ENCODE measurements around the gene PTPRZ1. TPM values are rescaled to one million over a fixed set of nuclear protein-coding genes. Genes with fewer than 3 reads are reported as not detected.

Gene PTPRZ1
- polyA plus RNA-seq, 2 of the 4 experiments (the other 2 are of a cell fraction) = not detected

DNA sequence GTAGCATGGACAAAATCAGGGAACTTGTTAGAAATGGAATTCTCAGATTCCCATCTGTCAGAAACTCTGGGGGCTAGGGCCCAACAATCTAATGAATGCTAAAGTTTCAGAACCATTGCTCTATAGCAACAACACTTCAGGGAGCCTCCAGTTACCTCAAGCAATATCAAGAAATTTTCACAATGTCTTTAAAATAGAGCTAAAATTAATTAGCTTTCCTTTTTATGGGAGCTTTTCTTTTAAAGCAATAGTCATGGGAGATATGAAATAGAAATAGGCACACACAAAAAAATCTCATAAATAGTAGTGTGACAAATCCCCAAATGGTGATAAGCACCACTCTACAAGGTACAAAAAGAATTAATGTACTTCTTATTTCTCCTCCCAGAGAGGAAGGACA, 190.2 kb downstream of the PTPRZ1 start (continued):
- TF ChIP-seq HOXB13 (CRISPR knock-in tag; IDR thresholded peaks at IDR 0.05; ENCODE audit: low read depth) (no peak), EHF (CRISPR knock-in tag; IDR thresholded peaks at IDR 0.05) (no peak), RARB (CRISPR knock-in tag; IDR thresholded peaks at IDR 0.05) (no peak), SREBF2 (IDR thresholded peaks at IDR 0.05) (no peak)

DNA sequence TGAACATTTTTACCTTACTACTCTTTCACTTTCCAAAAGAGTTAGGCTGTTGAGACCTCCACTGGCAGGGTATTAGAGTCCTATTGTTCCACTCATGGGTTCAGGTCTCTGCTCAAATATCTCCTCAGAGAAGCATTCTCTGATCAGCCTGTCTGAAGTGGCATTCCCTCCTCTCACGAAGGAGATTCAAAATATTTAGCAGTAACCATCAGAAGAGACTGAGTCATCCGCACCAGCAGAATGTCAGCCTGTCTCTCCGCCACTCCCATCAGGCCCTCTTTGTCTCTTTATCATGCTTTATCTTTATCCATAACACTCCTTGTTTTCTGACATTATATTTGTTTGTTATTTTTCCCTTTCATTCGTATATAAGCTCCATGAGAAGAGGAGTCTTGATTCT, 192.0 kb downstream of the PTPRZ1 start:
- CTCF ChIA-PET = no interaction called here
- Histone ChIP-seq H3K4me3 (no peak overlapping the region), H3K4me2 (no peak overlapping the region), H3K4me1 (no peaks in the 10 kb centered on the region), H3K9me3 (no peaks in the 10 kb centered on the region), H3K27ac (no peak overlapping the region)
- FAIRE-seq (no peak), ATAC-seq (no peak), DNase-seq (ENCODE audit: low read depth in 1 of 2, low spot score in 1 of 2) (no peak)
- WGBS (ENCODE audit: missing lambda C conversion rate) = 25% methylated on average over 4 of the region's 4 CpGs
- POLR2A ChIA-PET = no interaction called here
- TF ChIP-seq ZSCAN20 (CRISPR knock-in tag; IDR thresholded peaks at IDR 0.05) = no peak
- TF ChIP-seq RNF2 (IDR thresholded peaks at IDR 0.05; ENCODE audit: borderline replicate concordance, low read depth) = no peak
- TF ChIP-seq, protein P1, sequence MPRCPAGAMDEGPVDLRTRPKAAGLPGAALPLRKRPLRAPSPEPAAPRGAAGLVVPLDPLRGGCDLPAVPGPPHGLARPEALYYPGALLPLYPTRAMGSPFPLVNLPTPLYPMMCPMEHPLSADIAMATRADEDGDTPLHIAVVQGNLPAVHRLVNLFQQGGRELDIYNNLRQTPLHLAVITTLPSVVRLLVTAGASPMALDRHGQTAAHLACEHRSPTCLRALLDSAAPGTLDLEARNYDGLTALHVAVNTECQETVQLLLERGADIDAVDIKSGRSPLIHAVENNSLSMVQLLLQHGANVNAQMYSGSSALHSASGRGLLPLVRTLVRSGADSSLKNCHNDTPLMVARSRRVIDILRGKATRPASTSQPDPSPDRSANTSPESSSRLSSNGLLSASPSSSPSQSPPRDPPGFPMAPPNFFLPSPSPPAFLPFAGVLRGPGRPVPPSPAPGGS (IDR thresholded peaks at IDR 0.05) = no peak
- TF ChIP-seq ZNF302 (CRISPR knock-in tag; IDR thresholded peaks at IDR 0.05) = no peak
- TF ChIP-seq JUN (IDR thresholded peaks at IDR 0.05) = no peak
- TF ChIP-seq, protein P2, sequence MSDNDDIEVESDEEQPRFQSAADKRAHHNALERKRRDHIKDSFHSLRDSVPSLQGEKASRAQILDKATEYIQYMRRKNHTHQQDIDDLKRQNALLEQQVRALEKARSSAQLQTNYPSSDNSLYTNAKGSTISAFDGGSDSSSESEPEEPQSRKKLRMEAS (IDR thresholded peaks at IDR 0.05) = no peak
- TF ChIP-seq JUNB (IDR thresholded peaks at IDR 0.05) = no peak
- TF ChIP-seq ZFP36 (IDR thresholded peaks at IDR 0.05; ENCODE audit: borderline replicate concordance, partially characterized antibody) = no peak
- no peak for TF ChIP-seq HEYL (CRISPR knock-in tag; IDR thresholded peaks at IDR 0.05)
- no peak for TF ChIP-seq SREBF2 (IDR thresholded peaks at IDR 0.05)
- no peak for TF ChIP-seq ESRRA (IDR thresholded peaks at IDR 0.05; ENCODE audit: borderline replicate concordance, low read length)
- no peak for TF ChIP-seq GATA3 (IDR thresholded peaks at IDR 0.05; ENCODE audit: borderline replicate concordance)
- TF ChIP-seq, protein P3, sequence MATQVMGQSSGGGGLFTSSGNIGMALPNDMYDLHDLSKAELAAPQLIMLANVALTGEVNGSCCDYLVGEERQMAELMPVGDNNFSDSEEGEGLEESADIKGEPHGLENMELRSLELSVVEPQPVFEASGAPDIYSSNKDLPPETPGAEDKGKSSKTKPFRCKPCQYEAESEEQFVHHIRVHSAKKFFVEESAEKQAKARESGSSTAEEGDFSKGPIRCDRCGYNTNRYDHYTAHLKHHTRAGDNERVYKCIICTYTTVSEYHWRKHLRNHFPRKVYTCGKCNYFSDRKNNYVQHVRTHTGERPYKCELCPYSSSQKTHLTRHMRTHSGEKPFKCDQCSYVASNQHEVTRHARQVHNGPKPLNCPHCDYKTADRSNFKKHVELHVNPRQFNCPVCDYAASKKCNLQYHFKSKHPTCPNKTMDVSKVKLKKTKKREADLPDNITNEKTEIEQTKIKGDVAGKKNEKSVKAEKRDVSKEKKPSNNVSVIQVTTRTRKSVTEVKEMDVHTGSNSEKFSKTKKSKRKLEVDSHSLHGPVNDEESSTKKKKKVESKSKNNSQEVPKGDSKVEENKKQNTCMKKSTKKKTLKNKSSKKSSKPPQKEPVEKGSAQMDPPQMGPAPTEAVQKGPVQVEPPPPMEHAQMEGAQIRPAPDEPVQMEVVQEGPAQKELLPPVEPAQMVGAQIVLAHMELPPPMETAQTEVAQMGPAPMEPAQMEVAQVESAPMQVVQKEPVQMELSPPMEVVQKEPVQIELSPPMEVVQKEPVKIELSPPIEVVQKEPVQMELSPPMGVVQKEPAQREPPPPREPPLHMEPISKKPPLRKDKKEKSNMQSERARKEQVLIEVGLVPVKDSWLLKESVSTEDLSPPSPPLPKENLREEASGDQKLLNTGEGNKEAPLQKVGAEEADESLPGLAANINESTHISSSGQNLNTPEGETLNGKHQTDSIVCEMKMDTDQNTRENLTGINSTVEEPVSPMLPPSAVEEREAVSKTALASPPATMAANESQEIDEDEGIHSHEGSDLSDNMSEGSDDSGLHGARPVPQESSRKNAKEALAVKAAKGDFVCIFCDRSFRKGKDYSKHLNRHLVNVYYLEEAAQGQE (IDR thresholded peaks at IDR 0.05) = no peak
- TF ChIP-seq FOXS1 (CRISPR knock-in tag; IDR thresholded peaks at IDR 0.05) = no peak
- TF ChIP-seq HDAC2 (IDR thresholded peaks at IDR 0.05) = no peak
- no peak for TF ChIP-seq RAD21 (conservative IDR thresholded peaks at IDR 0.05 in 1 of 2, IDR thresholded peaks at IDR 0.05 in 1 of 2)
- no peak for TF ChIP-seq CHD2 (IDR thresholded peaks at IDR 0.05; ENCODE audit: low read length, partially characterized antibody)
- TF ChIP-seq, protein P4, sequence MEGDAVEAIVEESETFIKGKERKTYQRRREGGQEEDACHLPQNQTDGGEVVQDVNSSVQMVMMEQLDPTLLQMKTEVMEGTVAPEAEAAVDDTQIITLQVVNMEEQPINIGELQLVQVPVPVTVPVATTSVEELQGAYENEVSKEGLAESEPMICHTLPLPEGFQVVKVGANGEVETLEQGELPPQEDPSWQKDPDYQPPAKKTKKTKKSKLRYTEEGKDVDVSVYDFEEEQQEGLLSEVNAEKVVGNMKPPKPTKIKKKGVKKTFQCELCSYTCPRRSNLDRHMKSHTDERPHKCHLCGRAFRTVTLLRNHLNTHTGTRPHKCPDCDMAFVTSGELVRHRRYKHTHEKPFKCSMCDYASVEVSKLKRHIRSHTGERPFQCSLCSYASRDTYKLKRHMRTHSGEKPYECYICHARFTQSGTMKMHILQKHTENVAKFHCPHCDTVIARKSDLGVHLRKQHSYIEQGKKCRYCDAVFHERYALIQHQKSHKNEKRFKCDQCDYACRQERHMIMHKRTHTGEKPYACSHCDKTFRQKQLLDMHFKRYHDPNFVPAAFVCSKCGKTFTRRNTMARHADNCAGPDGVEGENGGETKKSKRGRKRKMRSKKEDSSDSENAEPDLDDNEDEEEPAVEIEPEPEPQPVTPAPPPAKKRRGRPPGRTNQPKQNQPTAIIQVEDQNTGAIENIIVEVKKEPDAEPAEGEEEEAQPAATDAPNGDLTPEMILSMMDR (IDR thresholded peaks at IDR 0.05) = no peak
- no peak for TF ChIP-seq CEBPB (IDR thresholded peaks at IDR 0.05)
